ENCODE data around the gene HK1.

DNA sequence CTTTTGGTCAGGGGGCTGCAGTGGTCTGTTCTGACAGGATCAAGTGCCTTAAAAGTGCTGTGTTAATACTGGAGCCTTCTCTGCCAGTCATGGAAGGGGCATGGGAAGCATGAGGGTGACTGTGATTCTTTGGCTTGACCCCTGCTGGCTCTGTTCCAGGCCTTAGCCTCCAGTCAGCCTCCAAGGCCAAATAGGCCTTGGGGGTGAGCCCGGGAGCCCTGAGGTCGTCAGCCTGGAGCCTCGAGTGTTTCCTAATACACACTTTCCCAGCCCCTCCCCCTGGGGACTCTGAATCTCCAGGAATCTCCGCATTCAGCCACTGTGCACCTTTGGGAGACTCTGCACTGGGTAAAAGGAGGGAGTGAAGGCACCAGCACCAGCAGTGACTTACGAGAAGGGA, 48.2 kb upstream of the HK1 start:
- TF ChIP-seq, protein P1, sequence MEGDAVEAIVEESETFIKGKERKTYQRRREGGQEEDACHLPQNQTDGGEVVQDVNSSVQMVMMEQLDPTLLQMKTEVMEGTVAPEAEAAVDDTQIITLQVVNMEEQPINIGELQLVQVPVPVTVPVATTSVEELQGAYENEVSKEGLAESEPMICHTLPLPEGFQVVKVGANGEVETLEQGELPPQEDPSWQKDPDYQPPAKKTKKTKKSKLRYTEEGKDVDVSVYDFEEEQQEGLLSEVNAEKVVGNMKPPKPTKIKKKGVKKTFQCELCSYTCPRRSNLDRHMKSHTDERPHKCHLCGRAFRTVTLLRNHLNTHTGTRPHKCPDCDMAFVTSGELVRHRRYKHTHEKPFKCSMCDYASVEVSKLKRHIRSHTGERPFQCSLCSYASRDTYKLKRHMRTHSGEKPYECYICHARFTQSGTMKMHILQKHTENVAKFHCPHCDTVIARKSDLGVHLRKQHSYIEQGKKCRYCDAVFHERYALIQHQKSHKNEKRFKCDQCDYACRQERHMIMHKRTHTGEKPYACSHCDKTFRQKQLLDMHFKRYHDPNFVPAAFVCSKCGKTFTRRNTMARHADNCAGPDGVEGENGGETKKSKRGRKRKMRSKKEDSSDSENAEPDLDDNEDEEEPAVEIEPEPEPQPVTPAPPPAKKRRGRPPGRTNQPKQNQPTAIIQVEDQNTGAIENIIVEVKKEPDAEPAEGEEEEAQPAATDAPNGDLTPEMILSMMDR (conservative IDR thresholded peaks at IDR 0.05 in 1 of 2, IDR thresholded peaks at IDR 0.05 in 1 of 2; ENCODE audit: extremely low read depth in 1 of 2, insufficient read depth in 1 of 2, low read depth in 1 of 2, low read length in 2 of 2): no peak
- no peak for TF ChIP-seq EZH2 (IDR thresholded peaks at IDR 0.05; ENCODE audit: borderline replicate concordance, low read length)
